ACC112 (cell line): ENCODE data around the gene AUTS2.

Source experiments
- H2AFZ ChIP-seq: fragments of 200-600 bp; sonication (generic); one replicate; pipeline ENCODE4 v1.6.0; 2017; ENCODE audit warnings: antibody characterized with exemption, low read length; ENCODE audit not compliant: unreplicated experiment
- H3K27ac ChIP-seq: fragments of 200-600 bp; sonication (generic); 2 replicates; pipeline ENCODE4 v1.5.1; 2014; ENCODE audit warnings: low read depth, mild to moderate bottlenecking, antibody characterized with exemption, low read length, moderate library complexity
- H3K27me3 ChIP-seq: fragments of 200-600 bp; sonication (generic); 2 replicates; pipeline ENCODE4 v1.6.1; 2014; ENCODE audit warnings: mild to moderate bottlenecking, antibody characterized with exemption, low read length, moderate library complexity, mixed read lengths; ENCODE audit not compliant: insufficient read depth
- H3K36me3 ChIP-seq: fragments of 200-600 bp; sonication (generic); 2 replicates; pipeline ENCODE4 v1.6.1; 2016; ENCODE audit warnings: mild to moderate bottlenecking, antibody characterized with exemption, low read length, moderate library complexity, mixed read lengths; ENCODE audit not compliant: insufficient read depth
- H3K4me1 ChIP-seq: fragments of 200-600 bp; sonication (generic); one replicate; pipeline ENCODE4 v1.6.1; 2016; ENCODE audit warnings: low read length, mixed read lengths; ENCODE audit not compliant: insufficient read depth, unreplicated experiment, control insufficient read depth
- H3K4me3 ChIP-seq: fragments of 200-600 bp; sonication (generic); 2 replicates; pipeline ENCODE4 v1.5.1; 2014; ENCODE audit warnings: mild to moderate bottlenecking, low read depth, low read length
- H3K79me2 ChIP-seq: fragments of 200-600 bp; sonication (generic); one replicate; pipeline ENCODE4 v1.6.0; 2016; ENCODE audit warnings: low read length; ENCODE audit not compliant: control insufficient read depth, unreplicated experiment, insufficient read depth

AUTS2 gene

GRCh38 chr7:70063927-70064326 lies 465.7 kb downstream of the AUTS2 start:
- Histone ChIP-seq H3K27me3 (no peaks in the 10 kb centered on the region), H3K4me3 (no peak overlapping the region), H3K27ac (no peak overlapping the region), H3K4me1 (no peaks in the 10 kb centered on the region), H3K79me2 (no peaks in the 10 kb centered on the region), H3K36me3 (no peaks in the 10 kb centered on the region), H2AFZ (no peak overlapping the region)

GRCh38 chr7:70066844-70067243 lies 468.6 kb downstream of the AUTS2 start:
- H3K4me3 ChIP-seq = no peak overlapping the region
- H2AFZ ChIP-seq = no peak overlapping the region
- no peak overlapping the region for H3K27ac ChIP-seq

GRCh38 chr7:70068531-70068930 lies 470.3 kb downstream of the AUTS2 start:
- no peaks in the 10 kb centered on the region for H3K4me1 ChIP-seq
- H2AFZ ChIP-seq = no peak overlapping the region
- H3K27me3 ChIP-seq = no peaks in the 10 kb centered on the region

More at GRCh38 chr7:70066844-70067243, 468.6 kb downstream of the AUTS2 start:
- Histone ChIP-seq H3K79me2 (no peaks in the 10 kb centered on the region), H3K27me3 (no peaks in the 10 kb centered on the region), H3K36me3 (no peaks in the 10 kb centered on the region), H3K4me1 (no peaks in the 10 kb centered on the region)

GRCh38 chr7:70069977-70070376 lies 471.7 kb downstream of the AUTS2 start:
- no peak overlapping the region for H3K27ac ChIP-seq
- H3K27me3 ChIP-seq = no peaks in the 10 kb centered on the region
- H3K79me2 ChIP-seq = no peaks in the 10 kb centered on the region
- no peaks in the 10 kb centered on the region for H3K36me3 ChIP-seq
- no peak overlapping the region for H2AFZ ChIP-seq
- H3K4me1 ChIP-seq = no peaks in the 10 kb centered on the region
- H3K4me3 ChIP-seq = no peak overlapping the region

More at GRCh38 chr7:70068531-70068930, 470.3 kb downstream of the AUTS2 start:
- no peaks in the 10 kb centered on the region for H3K79me2 ChIP-seq
- H3K36me3 ChIP-seq = no peaks in the 10 kb centered on the region
- H3K4me3 ChIP-seq = no peak overlapping the region
- H3K27ac ChIP-seq = no peak overlapping the region

- no peak overlapping the region for H3K27ac ChIP-seq
Observed at GRCh38 chr7:70071766-70072165, 473.5 kb downstream of the AUTS2 start.

GRCh38 chr7:70072220-70072619 lies 473.9 kb downstream of the AUTS2 start:
- Histone ChIP-seq H3K27ac (no peak overlapping the region), H3K4me1 (no peaks in the 10 kb centered on the region), H2AFZ (no peak overlapping the region), H3K36me3 (no peaks in the 10 kb centered on the region), H3K4me3 (no peak overlapping the region), H3K27me3 (no peaks in the 10 kb centered on the region), H3K79me2 (no peaks in the 10 kb centered on the region)

More at GRCh38 chr7:70071766-70072165, 473.5 kb downstream of the AUTS2 start:
- Histone ChIP-seq H3K79me2 (no peaks in the 10 kb centered on the region), H3K27me3 (no peaks in the 10 kb centered on the region), H3K36me3 (no peaks in the 10 kb centered on the region), H3K4me1 (no peaks in the 10 kb centered on the region), H2AFZ (no peak overlapping the region), H3K4me3 (no peak overlapping the region)

- H3K4me3 ChIP-seq = no peak overlapping the region
- no peaks in the 10 kb centered on the region for H3K27me3 ChIP-seq
- no peaks in the 10 kb centered on the region for H3K4me1 ChIP-seq
- no peak overlapping the region for H3K27ac ChIP-seq
- no peak overlapping the region for H2AFZ ChIP-seq
- H3K79me2 ChIP-seq = no peaks in the 10 kb centered on the region
- H3K36me3 ChIP-seq = no peaks in the 10 kb centered on the region
Observed at GRCh38 chr7:70076325-70076724, 478.1 kb downstream of the AUTS2 start.

GRCh38 chr7:70082099-70082611 lies 483.9 kb downstream of the AUTS2 start:
- no peak overlapping the region for H2AFZ ChIP-seq
- no peak overlapping the region for H3K27ac ChIP-seq
- no peaks in the 10 kb centered on the region for H3K4me1 ChIP-seq
- no peaks in the 10 kb centered on the region for H3K27me3 ChIP-seq
- H3K36me3 ChIP-seq = no peaks in the 10 kb centered on the region
- no peaks in the 10 kb centered on the region for H3K79me2 ChIP-seq
- H3K4me3 ChIP-seq = no peak overlapping the region

- Histone ChIP-seq H3K4me1 (no peaks in the 10 kb centered on the region), H3K4me3 (no peak overlapping the region), H3K36me3 (no peaks in the 10 kb centered on the region), H3K27ac (no peak overlapping the region), H2AFZ (no peak overlapping the region), H3K27me3 (no peaks in the 10 kb centered on the region), H3K79me2 (no peaks in the 10 kb centered on the region)
Observed at GRCh38 chr7:70091362-70091761, 493.1 kb downstream of the AUTS2 start.

GRCh38 chr7:70092314-70093204 lies 494.3 kb downstream of the AUTS2 start:
- Histone ChIP-seq H3K36me3 (no peaks in the 10 kb centered on the region), H3K79me2 (no peaks in the 10 kb centered on the region), H3K27ac (no peak overlapping the region), H3K4me3 (no peak overlapping the region), H2AFZ (no peak overlapping the region), H3K4me1 (no peaks in the 10 kb centered on the region), H3K27me3 (no peaks in the 10 kb centered on the region)
